ENCODE results near the gene TCF15.
"Not testable (repeated sequence)": the region's sequence is repeated elsewhere in the genome, so short reads cannot be mapped to it uniquely, and the experiment has no call there.

TCF15 gene

DNA sequence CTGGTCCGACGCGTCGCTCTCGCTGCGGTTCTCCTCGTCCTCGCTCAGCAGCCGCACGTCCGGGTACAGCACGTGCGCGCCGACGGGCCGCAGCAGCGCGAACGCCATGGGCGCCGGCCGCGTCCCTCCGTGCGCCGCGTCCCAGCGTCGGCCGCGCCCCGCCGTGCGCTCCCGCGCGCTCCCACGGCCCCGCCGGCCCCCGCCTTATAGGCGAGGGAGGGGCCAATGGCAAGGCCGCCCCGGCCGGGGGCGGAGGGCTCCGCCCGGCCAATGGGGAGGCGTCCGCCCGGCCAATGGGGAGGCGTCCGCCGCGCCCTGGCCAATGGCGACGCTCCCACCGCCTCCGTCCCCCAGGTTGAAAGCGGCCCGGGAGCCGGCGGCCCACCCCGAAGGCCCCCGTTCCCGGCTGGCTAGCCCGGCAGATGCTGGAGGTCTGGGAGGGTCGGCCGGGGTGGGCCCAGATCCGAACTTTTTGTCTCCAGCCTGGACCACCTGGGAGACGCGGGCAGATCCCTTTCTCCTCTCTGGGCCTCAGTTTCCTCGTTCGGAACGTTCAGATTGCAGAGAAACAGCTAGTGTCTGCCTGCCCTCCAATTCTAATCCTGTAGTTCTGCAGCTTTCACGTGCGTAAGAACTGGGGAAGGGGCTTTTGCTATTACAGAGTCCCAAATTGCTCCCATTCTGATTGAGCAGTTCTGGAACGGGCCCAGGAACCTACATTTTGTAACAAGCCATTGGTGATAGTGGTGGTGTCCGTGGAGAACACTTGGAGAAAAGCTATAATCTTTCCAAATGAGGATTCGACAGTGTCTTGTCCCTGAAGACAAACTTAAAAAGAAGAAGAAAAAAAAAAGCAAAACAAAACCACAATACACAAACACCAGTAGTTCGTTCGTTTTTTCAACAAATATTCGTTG, at the start of gene TCF15:
Gene TCF15 (minus strand): TSS at position 180 of the 917 bp plus-strand sequence. CDS start 72 bp downstream, at position 108.
- DNase-seq, result no peak

DNA sequence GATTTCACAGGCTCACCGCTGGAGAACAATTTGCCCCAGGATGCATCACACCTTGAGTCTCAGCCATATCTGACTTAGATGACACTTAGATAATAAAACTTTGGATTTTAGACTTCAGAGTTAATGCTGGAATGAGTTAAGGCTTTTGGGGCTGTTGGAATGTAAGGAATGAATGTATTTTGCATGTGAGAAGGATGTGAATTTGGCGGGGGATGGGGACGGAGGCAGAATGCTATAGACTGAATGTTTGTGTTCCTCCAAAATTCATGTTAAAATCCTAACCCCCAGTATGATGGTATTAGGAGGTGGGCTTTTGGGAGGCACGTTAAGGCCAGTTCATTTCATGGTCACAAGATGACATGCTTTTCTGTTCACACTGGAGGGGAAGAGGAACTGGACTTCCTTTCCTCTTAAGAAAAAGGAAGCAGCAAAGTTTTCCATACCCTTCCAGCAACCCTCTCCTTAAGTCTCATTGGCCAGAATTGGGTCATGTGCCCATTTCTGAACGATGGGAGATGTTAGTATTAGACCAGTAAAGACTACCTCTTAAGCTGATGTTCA, 48.7 kb upstream of the TCF15 start:
- DNase-seq, result no peak

DNA sequence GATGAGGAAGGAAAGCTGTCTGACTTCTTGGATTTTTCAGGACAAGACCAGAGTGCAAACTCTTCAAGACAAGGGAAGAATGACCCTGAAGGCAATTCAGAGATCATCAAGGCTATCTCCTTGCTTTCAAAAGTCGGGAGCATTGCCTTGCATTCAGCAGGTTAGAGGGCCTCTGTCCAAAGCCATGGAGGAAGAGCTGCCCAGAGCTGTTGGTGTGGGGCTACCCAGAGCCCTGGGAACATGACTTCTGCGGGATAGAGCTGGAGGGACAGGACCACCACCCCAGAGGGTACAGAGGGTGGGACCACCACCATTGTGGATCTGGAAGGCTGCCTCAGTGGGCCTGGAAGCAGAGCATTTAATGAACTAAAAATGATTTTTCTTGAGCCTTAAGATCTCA, 48.1 kb upstream of the TCF15 start:
- no peak for DNase-seq

DNA sequence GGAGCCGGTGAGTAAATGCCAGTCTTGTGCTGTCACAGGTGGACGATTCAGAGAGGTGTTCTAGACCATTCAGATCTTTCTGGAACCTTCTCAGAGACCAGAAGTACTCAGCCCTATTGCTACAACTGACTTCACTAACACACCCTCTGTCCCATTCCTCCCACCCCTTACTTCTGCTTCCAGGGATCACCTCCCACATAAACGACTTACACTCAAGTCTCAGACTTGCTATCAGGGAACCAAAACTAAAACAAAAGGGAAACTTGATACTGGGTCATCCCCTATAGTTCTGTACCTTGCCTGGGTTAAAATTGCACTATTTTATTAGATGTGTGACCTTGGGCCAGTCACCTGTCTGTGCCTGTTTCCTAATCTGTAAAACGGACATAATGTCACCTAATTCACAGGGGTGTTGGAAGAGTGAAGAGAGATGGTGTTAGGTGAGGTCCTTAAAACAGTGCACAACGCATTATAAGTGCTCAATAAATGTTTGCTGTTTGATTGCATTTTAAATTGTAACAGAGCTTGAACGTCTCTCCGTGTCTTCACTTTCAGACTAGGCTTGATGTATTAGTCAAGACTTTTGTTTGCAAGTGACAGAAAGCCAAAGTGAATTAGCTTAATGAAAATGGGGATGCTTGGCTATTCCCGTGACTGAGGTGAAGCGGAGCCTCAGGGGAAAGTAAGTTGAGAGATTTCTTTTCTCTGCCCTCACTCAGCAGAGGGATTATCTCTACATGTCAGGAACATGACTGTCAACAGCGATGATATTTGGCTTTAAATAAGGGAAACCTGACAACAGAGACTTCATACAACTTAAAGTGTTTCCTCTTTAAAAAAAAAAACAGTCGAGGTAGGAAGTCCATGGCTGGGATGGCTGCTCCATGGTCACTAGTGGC, 45.9 kb upstream of the TCF15 start:
- no peak for DNase-seq

GRCh38 chr20:654417-654750, 44.3 kb upstream of the TCF15 start:
- DNase-seq, result no peak

GRCh38 chr20:653590-654416, 43.7 kb upstream of the TCF15 start:
- DNase-seq, result no peak

DNA sequence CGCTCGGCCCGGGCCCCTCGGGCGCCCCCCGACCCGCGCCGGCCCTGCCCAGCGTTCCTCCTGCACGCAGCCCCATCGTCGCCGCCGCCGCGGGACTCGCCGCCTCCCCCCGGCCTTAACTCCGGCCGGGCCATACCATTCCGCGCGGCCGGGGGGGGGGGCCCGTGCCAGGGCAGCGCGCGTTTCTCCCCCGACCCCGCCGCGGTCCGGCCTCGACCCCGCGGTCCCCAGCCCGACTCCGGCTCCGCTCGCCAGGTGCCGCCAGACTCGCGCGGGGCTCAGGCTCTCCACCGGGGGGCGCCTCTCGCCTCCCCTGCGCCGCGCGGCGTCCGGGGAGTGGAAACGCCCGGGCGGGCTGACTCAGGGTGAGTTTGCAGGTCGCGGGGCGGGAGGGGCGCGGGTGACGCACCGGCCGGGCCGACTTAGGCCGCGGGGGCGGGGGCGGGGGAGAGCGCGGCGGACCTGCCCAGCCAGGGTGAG, 43.0 kb upstream of the TCF15 start, which contains the start of gene SRXN1:
Gene SRXN1 (minus strand): TSS at position 91 of the 480 bp plus-strand sequence. CDS start 15 bp downstream, at position 76.
- peak; percentile 75 for DNase-seq

GRCh38 chr20:652615-653109, 42.6 kb upstream of the TCF15 start:
- DNase-seq, result no peak

- no peak for DNase-seq
Measured at GRCh38 chr20:651713-652614, 41.9 kb upstream of the TCF15 start.

DNA sequence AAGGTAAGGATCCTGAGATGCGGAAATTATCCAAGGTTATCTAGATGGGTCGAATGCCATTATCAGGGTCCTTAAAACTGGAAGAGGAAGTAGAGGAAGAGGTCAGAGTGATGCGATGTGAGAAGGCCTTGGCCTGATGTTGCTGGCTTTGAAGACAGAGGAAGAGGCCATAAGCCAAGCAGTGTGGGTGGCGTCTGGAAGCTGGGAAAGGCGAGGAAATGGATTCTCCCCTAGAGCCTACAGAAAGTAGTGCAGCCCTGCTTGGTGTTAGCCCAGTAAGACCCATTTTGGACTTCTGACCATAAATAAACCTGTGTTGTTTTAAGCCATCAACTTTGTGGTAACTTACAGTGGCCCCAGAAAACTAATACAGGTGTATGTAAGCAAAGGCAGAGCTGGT, 40.8 kb upstream of the TCF15 start:
- DNase-seq, result no peak

DNA sequence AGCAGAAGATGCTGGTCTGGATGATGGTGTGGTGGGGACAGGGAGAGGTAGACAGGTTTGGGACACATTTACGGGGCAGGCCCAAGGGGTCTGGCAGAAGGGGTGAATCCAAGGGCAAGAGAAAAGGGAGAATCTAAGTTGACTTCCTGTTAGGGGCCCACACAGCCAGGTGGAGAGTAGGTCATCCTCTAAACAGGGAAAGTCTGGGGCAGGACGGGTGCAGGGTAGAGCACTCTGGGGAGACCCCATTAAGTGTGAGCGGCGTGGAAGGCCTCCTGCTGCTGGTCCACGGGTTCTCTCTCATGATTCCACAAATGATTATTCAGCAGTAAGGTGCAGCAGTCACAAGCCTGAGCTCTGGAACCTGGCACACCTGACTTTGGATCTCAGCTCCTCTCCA, 40.2 kb upstream of the TCF15 start:
- DNase-seq, result no peak

DNA sequence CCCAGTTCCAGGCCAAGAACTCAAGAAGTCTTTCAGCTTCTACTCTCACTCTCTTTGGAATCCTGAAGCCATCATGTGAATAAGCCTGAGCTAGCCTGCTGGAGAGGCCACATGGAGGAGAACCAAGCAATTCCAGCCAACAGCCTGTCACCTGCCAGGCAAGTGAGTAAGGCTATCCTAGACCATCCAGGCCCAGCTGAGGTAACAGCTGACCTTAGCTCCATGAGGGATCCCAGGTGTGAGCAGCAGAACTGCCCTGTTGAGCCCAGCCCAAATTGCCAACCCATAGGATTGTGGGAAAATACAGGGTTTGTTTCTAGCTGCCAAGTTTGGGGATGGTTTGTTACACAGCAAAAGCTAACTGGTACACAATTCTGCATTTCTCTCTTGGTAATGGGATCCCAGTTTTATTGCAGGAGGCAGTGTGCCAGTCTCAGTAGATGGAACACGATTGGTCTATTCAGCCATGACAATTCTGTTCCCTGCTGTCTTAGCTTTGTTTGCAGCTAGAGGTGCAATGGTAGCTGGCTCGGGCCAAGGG, 37.4 kb upstream of the TCF15 start:
- no peak for DNase-seq

GRCh38 chr20:646868-647233, 36.7 kb upstream of the TCF15 start:
- DNase-seq, result no peak

- no peak for DNase-seq
Measured at GRCh38 chr20:646107-646867, 36.2 kb upstream of the TCF15 start.

DNA sequence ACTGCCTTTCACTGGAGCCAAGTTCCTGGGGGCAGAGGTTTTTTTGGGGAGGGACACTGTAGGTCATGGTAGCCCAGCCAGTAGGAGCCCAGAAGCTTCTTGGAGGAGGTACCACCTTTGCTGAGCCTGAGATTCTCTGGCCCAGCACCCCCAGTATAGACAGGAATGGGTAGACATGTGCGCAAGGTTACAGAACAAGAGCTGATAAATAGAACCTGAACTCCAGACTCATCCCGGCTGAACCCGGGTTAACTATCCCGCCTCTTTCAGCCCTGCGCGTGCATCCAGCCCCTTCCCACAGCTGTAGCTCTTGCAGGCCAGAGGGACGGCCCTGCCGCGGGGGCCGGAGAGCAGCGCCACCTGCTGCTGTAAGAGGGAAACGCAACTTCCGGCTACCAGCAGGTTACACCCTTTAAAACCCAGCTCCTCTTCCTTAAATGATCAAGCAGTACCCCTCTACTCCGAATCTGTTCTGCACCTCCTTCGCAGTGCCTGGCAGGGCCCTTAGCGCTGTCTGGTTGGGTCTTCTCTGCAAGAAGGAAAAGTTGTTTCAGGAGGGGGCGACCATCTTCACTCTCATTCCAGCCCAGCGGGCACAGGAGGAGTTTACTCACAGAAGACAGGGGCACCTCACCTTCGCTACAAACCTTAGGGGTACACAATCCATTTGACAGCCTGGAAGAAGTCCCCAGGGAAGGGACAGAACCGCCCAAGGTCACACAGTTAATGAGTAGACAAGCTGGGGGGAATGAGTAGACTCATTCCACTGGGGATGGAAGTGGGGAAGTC, 35.4 kb upstream of the TCF15 start:
- DNase-seq, result peak; percentile 71

DNA sequence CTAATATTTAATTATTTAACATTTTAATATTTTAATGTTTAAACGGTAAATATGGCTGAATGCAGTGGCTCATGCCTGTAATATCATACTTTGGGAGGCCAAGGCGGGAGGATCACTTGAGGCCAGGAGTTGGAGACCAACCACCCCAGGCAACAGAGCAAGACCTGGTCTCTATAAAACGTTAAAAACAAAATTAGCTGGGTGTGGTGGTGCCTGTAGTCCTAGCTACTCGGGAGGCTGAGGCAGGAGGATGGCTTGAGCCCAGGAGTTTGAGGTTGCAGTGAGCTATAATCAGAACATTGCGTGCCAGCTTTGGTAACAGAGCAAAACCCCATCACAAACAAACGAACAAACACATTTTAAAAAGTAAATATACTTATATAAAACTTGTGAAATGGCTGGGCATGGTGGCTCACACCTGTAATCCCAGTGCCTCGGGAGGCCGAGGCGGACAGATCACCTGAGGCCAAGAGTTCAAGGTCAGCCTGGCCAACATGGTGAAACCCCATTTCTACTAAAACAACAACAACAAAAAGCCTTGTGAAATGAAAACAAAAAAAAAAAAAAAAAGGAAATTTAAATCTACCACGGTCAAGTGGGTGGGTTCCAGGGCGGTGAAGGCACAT, 34.7 kb upstream of the TCF15 start:
- DNase-seq, result no peak

GRCh38 chr20:642398-643174, 32.5 kb upstream of the TCF15 start:
- peak; percentile 61 for DNase-seq

- DNase-seq, result not testable (repeated sequence)
Measured at GRCh38 chr20:642013-642397, 31.9 kb upstream of the TCF15 start.

Data from midbrain (tissue), 1 donor.